HFF-Myc (cell line): Measurements from ENCODE around the gene TPRG1.

Source experiments
- DNase-seq: peaks from one replicate; pipeline ENCODE4 v3.0.0-alpha.2; 2011; ENCODE audit warnings: low read depth; ENCODE audit errors: extremely low read depth
- H3K4me3 ChIP-seq: replicated peaks from 2 replicates; pipeline ENCODE4 v1.5.1; 2011; ENCODE audit warnings: low read depth, mild to moderate bottlenecking, control low read depth, low read length
- CTCF ChIP-seq: IDR thresholded peaks from 2 replicates; pipeline ENCODE4 v1.5.1; 2012; ENCODE audit warnings: mild to moderate bottlenecking, low read depth, low read length, control low read depth; ENCODE audit errors: missing control alignments

Gene TPRG1

GRCh38 chr3:189170559-189170958 is 1.2 kb upstream of the TPRG1 start:
- H3K4me3 ChIP-seq: no peak overlapping the region
- DNase-seq: no peak
- TF ChIP-seq CTCF: no peak

- no peak overlapping the region for H3K4me3 ChIP-seq
- TF ChIP-seq CTCF: no peak
- no peak for DNase-seq
Observed at GRCh38 chr3:189172668-189173419, 1.1 kb downstream of the TPRG1 start.

GRCh38 chr3:189184566-189184965 is 12.8 kb downstream of the TPRG1 start:
- no peak overlapping the region for H3K4me3 ChIP-seq
- no peak for TF ChIP-seq CTCF

GRCh38 chr3:189186101-189186500 is 14.3 kb downstream of the TPRG1 start:
- TF ChIP-seq CTCF: no peak
- H3K4me3 ChIP-seq: no peak overlapping the region
- no peak for DNase-seq

More at GRCh38 chr3:189184566-189184965, 12.8 kb downstream of the TPRG1 start:
- DNase-seq: no peak

- no peak for TF ChIP-seq CTCF
- H3K4me3 ChIP-seq: no peak overlapping the region
- no peak for DNase-seq
Observed at GRCh38 chr3:189188466-189188865, 16.7 kb downstream of the TPRG1 start.

- DNase-seq: no peak
- no peak for TF ChIP-seq CTCF
- H3K4me3 ChIP-seq: no peak overlapping the region
Observed at GRCh38 chr3:189192725-189193124, 21.0 kb downstream of the TPRG1 start.

- DNase-seq: no peak
- no peak overlapping the region for H3K4me3 ChIP-seq
- TF ChIP-seq CTCF: peak; percentile 33
Observed at GRCh38 chr3:189195302-189195701, 23.5 kb downstream of the TPRG1 start.
